RWPE1 (cell line): ENCODE results near the gene SSTR4.

Experiments used
- CTCF ChIA-PET: fragments of 350-600 bp; sonication (Branson Sonifier 250); formaldehyde crosslinking; extraction: SDS; loops from one replicate; lab custom pipeline; 2021; lab: Yijun Ruan, JAX
- POLR2A ChIA-PET: fragments of 400-600 bp; formaldehyde crosslinking; extraction: SDS; loops from one replicate; lab custom pipeline; 2020; ENCODE audit warnings: antibody characterized with exemption; ENCODE audit not compliant: low non-redundant PET; lab: Yijun Ruan, JAX
- DNase-seq: peaks from one replicate; pipeline ENCODE4 v3.0.0; 2012; ENCODE audit warnings: low spot score
- H3K27ac ChIP-seq: fragments of 450-650 bp; 2 replicates; pipeline ENCODE4 v1.5.1; 2017
- CTCF ChIP-seq: fragments of 450-650 bp; conservative IDR thresholded peaks from 2 replicates; pipeline ENCODE4 v1.5.1; 2017; ENCODE audit warnings: low read depth, mild to moderate bottlenecking

Gene SSTR4

GRCh38 chr20:23049201-23050075, 14.3 kb downstream of the SSTR4 start, which contains the start of gene THBD:
THBD (minus strand) TSS chr20:23049672; CDS start chr20:23049504, 168 bp downstream.
- H3K27ac ChIP-seq, result peak within 1 kb of the TSS; percentile 93
- peak; percentile 92 for DNase-seq
- POLR2A ChIA-PET, result interaction anchor here (0.5 to 1.0 kb wide), 3 partner anchors 51 to 357 kb away, joined by 3 to 5 read pairs (median 3); no protein-coding TSS in a partner anchor
- CTCF ChIA-PET, result interaction anchor here (0.6 to 3.9 kb wide), 11 partner anchors 12 to 765 kb away, joined by 3 to 17 read pairs (median 4); no protein-coding TSS in a partner anchor
- TF ChIP-seq CTCF, result no peak

- no peak for TF ChIP-seq CTCF
- H3K27ac ChIP-seq, result peak overlapping the region; percentile 93
- POLR2A ChIA-PET, result interaction anchor here (0.5 to 1.0 kb wide), 3 partner anchors 50 to 357 kb away, joined by 3 to 5 read pairs (median 3); no protein-coding TSS in a partner anchor
- DNase-seq, result peak; percentile 69
- CTCF ChIA-PET, result interaction anchor here (0.7 to 3.9 kb wide), 11 partner anchors 12 to 359 kb away, joined by 3 to 17 read pairs (median 5); no protein-coding TSS in a partner anchor
These were observed 15.1 kb downstream of the SSTR4 start for GRCh38 chr20:23050076-23050838.

- POLR2A ChIA-PET, result no interaction called here
- CTCF ChIA-PET, result interaction anchor here (0.6 to 3.9 kb wide), 15 partner anchors 9 to 891 kb away, joined by 3 to 17 read pairs (median 3); no protein-coding TSS in a partner anchor
- H3K27ac ChIP-seq, result peak overlapping the region; percentile 93
- DNase-seq, result peak; percentile 57
- peak; percentile 77 for TF ChIP-seq CTCF
These were observed 15.9 kb downstream of the SSTR4 start for GRCh38 chr20:23050847-23051627.

- no peak for TF ChIP-seq CTCF
- ChIA-PET POLR2A (no interaction called here), CTCF (interaction anchor here (0.6 to 1.2 kb wide), 3 partner anchors 88 to 159 kb away, joined by 3 to 5 read pairs (median 5); no protein-coding TSS in a partner anchor)
- DNase-seq, result no peak
- no peak overlapping the region for H3K27ac ChIP-seq
These were observed 17.8 kb downstream of the SSTR4 start for GRCh38 chr20:23052904-23053303.

- ChIA-PET POLR2A (no interaction called here), CTCF (interaction anchor here (0.7 kb wide), 1 partner anchor 282 kb away, joined by 3 read pairs; no protein-coding TSS in a partner anchor)
- no peak for DNase-seq
- no peak overlapping the region for H3K27ac ChIP-seq
- no peak for TF ChIP-seq CTCF
These were observed 23.1 kb downstream of the SSTR4 start for GRCh38 chr20:23058240-23058639.
